ENCODE measurements around the gene ULBP3. TPM values are rescaled to one million over a fixed set of nuclear protein-coding genes. Genes with fewer than 3 reads are reported as not detected.

The ULBP3 gene
- total and polyA plus RNA-seq, 2 of the 4 experiments (the other 2 are of a cell fraction), result 11.1 to 35.1 TPM

- Histone ChIP-seq H3K27me3 (ENCODE audit: control insufficient read depth, insufficient read depth, low read length) (peaks cover 16% of the 10 kb centered on the region), H2BK5ac (ENCODE audit: low read depth, low read length, poor library complexity, severe bottlenecking) (no peak overlapping the region), H3K4ac (ENCODE audit: low read depth, low read length) (no peak overlapping the region), H2AK5ac (ENCODE audit: low read depth, low read length) (no peak overlapping the region), H4K20me1 (ENCODE audit: insufficient read depth, low read length) (no peaks in the 10 kb centered on the region), H3K9me3 (ENCODE audit: control insufficient read depth, insufficient read depth, low read length) (no peaks in the 10 kb centered on the region), H2AFZ (replicated peaks; ENCODE audit: low read length, poor library complexity) (no peak overlapping the region), H2BK15ac (ENCODE audit: low read depth, low read length) (no peak overlapping the region), H3K4me1 (ENCODE audit: control insufficient read depth, insufficient read depth, low read length) (no peaks in the 10 kb centered on the region), H2BK120ac (ENCODE audit: low read depth, low read length) (no peak overlapping the region), H3K18ac (ENCODE audit: low read depth, low read length) (no peak overlapping the region), H3K14ac (replicated peaks; ENCODE audit: low read depth, low read length) (no peak overlapping the region), H2AK9ac (replicated peaks; ENCODE audit: low read depth, low read length, poor library complexity) (no peak overlapping the region), H2BK20ac (ENCODE audit: low read depth, low read length) (no peak overlapping the region), H3K9me1 (ENCODE audit: insufficient read depth, low read length) (no peaks in the 10 kb centered on the region), H4K8ac (ENCODE audit: low read depth in 2 of 2, low read length in 2 of 2) (no peak overlapping the region), H3K4me2 (ENCODE audit: low read depth, low read length) (no peak overlapping the region), H3K9ac (ENCODE audit: low read depth, low read length) (no peak overlapping the region), H4K91ac (ENCODE audit: insufficient read depth, low read depth, low read length) (no peak overlapping the region), H4K5ac (ENCODE audit: low read depth, low read length) (no peak overlapping the region), H3K36me3 (ENCODE audit: control insufficient read depth, insufficient read depth, low read length) (no peaks in the 10 kb centered on the region), H3K27ac (ENCODE audit: insufficient read depth, low read length) (no peak overlapping the region), H3K79me1 (ENCODE audit: low read depth in 1 of 2, low read length in 2 of 2) (no peaks in the 10 kb centered on the region), H3K4me3 (ENCODE audit: insufficient read depth, low read depth, low read length) (no peak overlapping the region), H3K23ac (ENCODE audit: low read depth, low read length) (no peak overlapping the region), H3K56ac (ENCODE audit: extremely low read depth, insufficient read depth, low read length) (no peak overlapping the region)
- BruUV-seq (replicated peaks), result no TSS peak
- ChIA-PET CTCF (interaction anchor here (0.6 to 2.7 kb wide), 4 partner anchors 9 to 684 kb away, joined by 3 to 16 read pairs (median 5); no protein-coding TSS in a partner anchor), POLR2A (ENCODE audit: unreplicated experiment) (no interaction called here)
- ATAC-seq (ENCODE audit: low read depth) (no peak), DNase-seq (no peak)
- in situ Hi-C loops (cut with MboI; ENCODE audit: low sequenced_read_pairs), result loop anchor here (5.0 to 10.0 kb wide), 2 partner anchors 258 to 735 kb away; no protein-coding TSS in a partner anchor
- 44% methylated on average over 4 of the region's 4 CpGs; no CpG with 5 or more reads in 1 of the 2 experiments for WGBS, 2 experiments (ENCODE audit: extremely low coverage in 2 of 2, insufficient read length in 1 of 2)
- TF ChIP-seq NFE2L2 (IDR thresholded peaks at IDR 0.05; ENCODE audit: low read depth, low read length) (no peak), CEBPB (IDR thresholded peaks at IDR 0.05; ENCODE audit: low read depth, low read length) (no peak), USF2 (IDR thresholded peaks at IDR 0.05; ENCODE audit: low read depth, low read length) (no peak), MAZ (IDR thresholded peaks at IDR 0.05; ENCODE audit: borderline replicate concordance, low read depth, low read length) (no peak), CTCF (conservative IDR thresholded peaks at IDR 0.05; ENCODE audit: low read depth, low read length) (no peak), SMC3 (IDR thresholded peaks at IDR 0.05; ENCODE audit: low read depth, low read length) (no peak), BHLHE40 (IDR thresholded peaks at IDR 0.05; ENCODE audit: low read depth, low read length) (no peak), RCOR1 (IDR thresholded peaks at IDR 0.05; ENCODE audit: insufficient replicate concordance, low read length) (no peak), MXI1 (IDR thresholded peaks at IDR 0.05; ENCODE audit: borderline replicate concordance, low read depth, low read length) (no peak), MAFK (IDR thresholded peaks at IDR 0.05; ENCODE audit: low read depth, low read length) (no peak), CHD1 (IDR thresholded peaks at IDR 0.05; ENCODE audit: low read depth, low read length) (no peak), ELK1 (IDR thresholded peaks at IDR 0.05; ENCODE audit: borderline replicate concordance, low read depth, low read length) (no peak), RAD21 (IDR thresholded peaks at IDR 0.05; ENCODE audit: low read length) (no peak)
- intact Hi-C loops (cut with micrococcal nuclease), result loop anchor here (1.0 to 2.0 kb wide), 3 partner anchors 256 to 735 kb away; no protein-coding TSS in a partner anchor
- dilution Hi-C loops (cut with HindIII; ENCODE audit: low sequenced_read_pairs, unreplicated experiment), result no loop called here
Observed at GRCh38 chr6:150079604-150080003, 10.7 kb upstream of the ULBP3 start.
